OCI-M2 (cell line): ENCODE data around the gene MEIOSIN.
"Not testable (repeated sequence)": the region's sequence is repeated elsewhere in the genome, so short reads cannot be mapped to it uniquely, and the experiment has no call there.

Source experiments
- DNase-seq: peaks from one replicate; lab custom pipeline; 2025; ENCODE audit not compliant: unreplicated experiment; lab: John Stamatoyannopoulos, UW

The MEIOSIN gene

DNA sequence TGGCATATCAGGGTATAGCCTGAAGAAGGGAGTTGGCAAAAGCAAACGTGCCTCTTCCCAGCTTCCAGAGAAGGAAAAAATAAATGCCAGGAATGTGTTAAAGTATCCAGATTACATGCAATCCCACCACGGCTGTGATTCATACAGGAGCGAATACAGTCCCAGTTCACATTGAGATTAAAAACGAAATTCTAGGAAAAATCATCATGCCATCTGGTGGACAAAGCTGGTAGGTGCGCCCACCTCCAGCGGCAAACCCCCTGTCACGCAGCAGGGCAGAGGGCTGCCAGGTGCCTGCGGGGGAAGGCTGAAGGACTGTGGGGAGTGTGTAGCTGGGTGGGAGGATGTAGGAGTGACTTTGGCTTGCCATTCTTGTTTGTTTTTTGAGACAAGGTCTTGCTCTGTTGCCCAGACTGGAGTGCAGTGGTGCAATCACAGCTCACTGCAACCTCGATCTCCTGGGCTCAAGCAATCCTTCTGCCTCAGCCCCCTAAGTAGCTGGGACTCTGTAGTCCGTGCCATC is 65.8 kb downstream of the MEIOSIN start:
- DNase-seq, result peak; percentile 52

DNA sequence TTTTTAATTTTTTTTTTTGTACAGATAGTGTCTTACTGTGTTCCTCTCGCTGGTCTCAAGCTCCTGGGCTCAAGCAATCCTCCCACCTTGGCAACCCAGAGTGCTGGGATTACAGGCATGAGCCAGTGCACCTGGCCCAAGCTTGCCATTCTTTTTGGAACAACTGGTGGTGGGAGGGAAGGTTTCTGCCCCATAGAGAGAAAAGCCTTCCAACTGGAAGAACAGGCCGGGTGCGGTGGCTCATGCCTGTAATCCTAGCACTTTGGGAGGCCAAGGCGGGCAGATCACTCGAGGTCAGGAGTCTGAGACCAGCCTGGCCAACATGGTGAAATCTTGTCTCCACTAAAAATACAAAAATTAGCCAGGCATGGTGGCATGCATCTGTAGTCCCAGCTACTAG is 66.3 kb downstream of the MEIOSIN start:
- DNase-seq, result not testable (repeated sequence)

DNA sequence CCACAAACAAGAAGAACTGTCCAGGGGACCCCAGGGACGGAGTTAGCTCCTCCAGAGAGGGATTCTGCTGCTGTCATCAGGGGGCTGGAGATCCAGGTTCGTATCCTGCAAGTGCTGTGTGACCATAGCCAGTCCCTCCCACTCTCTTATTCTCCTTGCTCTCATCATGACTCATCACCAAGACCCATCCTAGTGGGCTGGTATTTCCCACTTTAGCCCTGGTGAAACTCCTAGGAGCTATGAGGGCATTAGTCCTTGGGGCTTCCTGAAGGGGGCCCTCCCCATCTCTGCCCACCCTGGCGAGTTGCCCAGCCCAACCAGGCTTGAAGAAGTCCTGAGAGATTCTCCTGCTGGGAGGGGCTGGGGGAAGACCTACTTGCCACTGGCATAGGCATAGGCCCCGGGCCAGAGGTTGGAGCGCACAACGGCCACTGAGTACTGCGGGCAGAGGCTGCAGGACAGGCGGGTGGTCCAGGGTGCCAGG is 66.9 kb downstream of the MEIOSIN start:
- DNase-seq, result no peak

DNA sequence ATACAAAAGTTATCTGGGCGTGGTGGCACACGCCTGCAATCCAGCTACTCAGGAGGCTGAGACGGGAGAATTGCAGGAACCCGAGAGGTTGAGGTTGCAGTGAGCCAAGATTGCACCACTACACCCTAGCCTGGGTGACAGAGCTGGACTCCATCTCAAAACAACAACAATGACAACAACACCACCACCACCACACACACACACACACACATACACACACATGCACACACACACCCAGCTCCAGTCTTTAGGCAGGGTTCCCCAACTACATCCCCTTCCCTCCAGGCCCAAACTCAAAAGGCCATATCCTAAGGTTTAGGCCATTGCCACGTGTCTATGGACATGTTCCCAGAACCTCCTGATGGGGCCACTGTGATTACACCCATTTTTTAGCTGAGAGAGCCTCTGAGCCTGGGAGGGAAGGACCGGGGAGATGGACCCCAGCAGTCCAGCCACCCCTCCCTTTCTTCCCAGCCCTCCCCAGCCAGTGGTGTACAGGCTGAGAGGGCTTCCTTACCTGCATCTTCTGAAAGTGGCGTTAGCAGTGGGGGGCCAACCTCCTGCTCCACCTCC is 68.5 kb downstream of the MEIOSIN start:
- DNase-seq, result no peak

DNA sequence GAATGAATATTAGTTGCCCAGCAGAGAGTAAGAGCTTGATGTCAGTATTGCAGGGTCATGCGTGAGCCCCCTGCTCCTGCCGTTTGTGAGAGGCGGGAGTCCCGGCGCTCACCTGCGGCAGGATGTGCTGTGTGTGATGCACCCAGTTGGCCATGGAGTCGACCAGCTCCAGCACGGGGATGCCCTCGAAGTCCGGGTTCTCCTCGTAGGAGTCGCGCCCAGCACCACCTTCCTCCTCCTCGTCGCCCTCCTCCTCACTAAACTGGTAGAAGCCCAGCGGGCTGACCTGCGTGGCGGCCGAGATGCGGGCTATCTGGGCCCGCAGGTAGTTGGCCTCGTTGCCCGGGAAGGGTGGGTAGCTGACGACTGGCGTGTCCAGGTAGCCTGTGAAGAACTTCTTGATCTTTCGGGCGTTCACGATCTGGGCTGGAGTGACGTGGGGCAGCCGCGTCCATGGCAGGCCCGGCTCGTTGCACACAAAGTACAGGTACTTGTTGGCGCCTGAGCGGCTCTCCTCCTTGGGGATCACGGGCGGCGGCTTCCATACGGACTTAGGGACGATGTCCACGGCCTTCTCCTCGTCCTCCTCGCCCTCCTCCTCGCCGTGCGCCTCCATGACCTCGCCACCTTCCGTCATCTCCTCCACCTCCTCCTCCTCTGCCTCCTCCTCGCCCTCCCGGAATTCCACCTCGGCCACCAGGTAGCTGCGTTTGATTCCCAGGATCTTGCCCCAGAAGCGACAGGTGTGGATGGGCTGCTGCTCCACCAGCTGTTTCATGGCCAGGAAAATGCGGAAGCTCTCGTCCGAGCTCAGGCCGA is 71.1 kb downstream of the MEIOSIN start:
- DNase-seq, result no peak

DNA sequence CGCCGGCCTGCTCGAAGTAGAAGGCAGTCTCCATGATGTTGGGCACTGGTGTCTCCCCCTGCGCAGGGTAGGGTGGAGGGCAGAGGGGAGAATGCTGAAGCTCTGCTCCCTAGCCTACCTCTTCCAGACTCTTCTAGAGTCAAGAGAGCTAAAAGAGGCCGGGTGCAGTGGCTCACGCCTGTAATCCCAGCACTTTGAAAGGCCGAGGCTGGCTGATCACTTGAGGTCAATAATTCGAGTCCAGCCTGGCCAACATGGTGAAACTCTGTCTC is 71.7 kb downstream of the MEIOSIN start:
- DNase-seq, result no peak

DNA sequence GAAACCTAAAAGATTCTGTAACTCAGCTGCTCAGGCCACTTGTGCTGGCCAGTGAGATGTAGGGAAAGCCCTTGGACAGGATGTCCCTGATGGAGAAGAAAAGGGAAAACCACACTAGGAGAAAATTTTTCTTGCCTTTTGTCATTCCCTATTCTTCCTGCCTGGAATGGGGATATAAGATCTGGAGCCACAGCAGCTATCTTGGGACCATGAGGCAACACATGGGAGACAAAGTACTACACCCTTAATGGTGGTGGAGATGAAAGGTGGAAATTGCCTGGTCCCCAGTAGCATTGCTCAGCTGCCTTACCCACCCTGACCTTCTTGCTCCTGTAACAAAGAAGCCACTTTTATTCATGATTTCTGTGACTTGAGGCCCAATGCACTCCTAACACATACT is 72.5 kb downstream of the MEIOSIN start:
- no peak for DNase-seq

DNA sequence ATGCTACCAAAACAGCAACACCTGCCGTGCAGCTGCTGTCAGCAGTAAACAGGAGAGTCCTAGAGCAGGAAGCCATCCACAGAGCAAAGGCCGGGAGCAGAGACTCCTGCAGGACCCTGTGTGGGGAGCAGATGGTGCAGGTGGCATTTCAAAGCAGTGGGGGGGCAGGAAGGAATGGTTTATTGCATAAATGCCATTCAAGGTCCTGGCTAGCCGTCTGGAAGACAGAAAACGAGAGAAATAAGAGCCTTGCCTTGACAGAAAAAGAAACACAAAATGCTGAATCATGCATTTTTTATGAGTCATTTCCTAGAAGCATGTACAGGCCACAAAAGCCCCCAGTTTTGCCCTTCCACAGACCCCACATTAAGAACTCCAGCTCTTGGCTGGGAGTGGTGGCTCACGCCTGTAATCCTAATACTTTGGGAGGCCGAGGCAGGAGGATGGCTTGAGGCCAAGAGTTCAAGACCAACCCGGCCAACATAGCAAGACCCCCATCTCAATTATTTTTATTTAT is 76.5 kb downstream of the MEIOSIN start:
- no peak for DNase-seq

DNA sequence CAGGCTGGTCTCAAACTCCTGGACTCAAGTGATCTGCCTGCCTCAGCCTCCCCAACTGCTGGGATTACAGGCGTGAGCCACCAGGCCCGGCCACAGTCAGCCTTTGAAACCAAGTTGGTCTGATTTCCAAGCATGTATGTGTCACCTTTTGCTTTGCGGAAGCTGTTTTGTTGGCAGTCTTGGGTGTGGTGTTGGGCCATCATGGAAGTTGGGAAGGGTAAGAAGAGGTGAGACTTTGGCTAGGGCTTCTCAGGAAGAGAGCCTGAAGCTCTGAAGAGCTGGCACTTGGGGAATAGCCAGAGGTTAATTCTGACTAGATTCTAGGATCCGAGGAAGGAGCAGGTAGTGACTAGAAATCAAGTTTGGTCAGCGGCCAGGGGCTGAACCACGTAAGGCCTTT is 79.1 kb downstream of the MEIOSIN start:
- DNase-seq, result no peak
